GM18508 (cell line): ENCODE data around the gene CD81.

ENCODE experiments used
- ATAC-seq: cut with Tn5 transposase; IDR thresholded peaks from one replicate; pipeline ENCODE4 v1.9.1; 2021; ENCODE audit warnings: moderate number of reproducible peaks; ENCODE audit not compliant: insufficient read depth, unreplicated experiment

The CD81 gene

DNA sequence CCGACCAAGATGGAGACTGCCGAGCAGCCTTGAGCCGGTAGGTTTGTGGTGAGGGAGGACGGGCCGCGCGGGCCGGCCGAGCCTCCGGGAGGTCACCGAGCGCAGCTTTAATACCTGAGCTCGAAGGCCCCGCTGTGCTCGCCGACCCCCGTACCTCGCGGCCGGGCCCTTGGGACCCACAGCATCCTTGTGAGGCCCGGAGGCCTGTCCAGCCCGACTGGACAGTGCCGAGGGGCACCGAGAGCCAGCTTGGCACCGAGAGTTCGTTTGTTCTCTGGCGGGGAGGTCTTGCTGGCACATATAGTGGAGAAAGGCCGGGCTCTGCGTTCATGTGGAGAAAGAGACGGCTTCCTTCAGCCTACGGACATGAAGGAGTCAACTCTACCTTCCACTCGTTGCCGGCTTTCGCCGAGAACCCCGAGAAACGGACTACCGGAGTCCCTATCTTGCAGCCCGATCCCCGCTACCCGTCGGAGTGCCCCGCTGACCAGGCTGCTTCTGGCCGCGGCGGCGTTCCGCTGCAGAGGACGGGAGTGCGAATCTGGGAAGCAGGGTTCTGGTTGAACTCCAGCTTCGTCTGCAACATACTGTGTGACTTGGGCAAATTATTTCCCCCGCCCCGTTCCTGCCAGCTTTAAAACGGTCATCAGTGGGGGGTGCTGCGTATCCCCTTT, 23.8 kb downstream of the CD81 start:
- ATAC-seq = peak; percentile 3

- ATAC-seq = no peak
These were observed 24.4 kb downstream of the CD81 start for GRCh38 chr11:2401436-2401984.

- ATAC-seq = no peak
These were observed 25.0 kb downstream of the CD81 start for GRCh38 chr11:2402106-2402505.

- no peak for ATAC-seq
These were observed 26.0 kb downstream of the CD81 start for GRCh38 chr11:2402890-2403645.

GRCh38 chr11:2404735-2405196, 27.7 kb downstream of the CD81 start:
- ATAC-seq = no peak

GRCh38 chr11:2406451-2406850, 29.3 kb downstream of the CD81 start:
- ATAC-seq = no peak

GRCh38 chr11:2406878-2407410, 29.8 kb downstream of the CD81 start:
- no peak for ATAC-seq

DNA sequence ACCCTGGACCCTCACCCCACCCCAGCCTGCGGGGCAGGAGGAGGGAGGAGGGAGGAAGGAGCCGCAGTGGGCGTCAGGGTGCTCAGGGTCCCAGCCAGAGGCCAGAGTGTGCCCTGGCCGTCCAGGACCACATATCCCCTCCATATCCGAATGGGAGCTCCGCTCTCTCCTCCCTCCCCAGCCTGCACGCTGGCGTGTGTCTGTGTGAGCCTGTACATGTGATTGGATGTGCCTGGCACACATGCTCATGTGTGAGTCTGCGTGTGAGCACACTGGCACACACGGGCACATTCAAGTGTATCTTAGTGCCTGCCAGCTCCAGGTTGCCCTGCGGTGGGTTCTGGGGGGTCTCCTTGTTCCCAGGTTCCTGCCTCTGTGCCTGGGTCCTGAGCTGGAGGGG, 31.6 kb downstream of the CD81 start:
- no peak for ATAC-seq

DNA sequence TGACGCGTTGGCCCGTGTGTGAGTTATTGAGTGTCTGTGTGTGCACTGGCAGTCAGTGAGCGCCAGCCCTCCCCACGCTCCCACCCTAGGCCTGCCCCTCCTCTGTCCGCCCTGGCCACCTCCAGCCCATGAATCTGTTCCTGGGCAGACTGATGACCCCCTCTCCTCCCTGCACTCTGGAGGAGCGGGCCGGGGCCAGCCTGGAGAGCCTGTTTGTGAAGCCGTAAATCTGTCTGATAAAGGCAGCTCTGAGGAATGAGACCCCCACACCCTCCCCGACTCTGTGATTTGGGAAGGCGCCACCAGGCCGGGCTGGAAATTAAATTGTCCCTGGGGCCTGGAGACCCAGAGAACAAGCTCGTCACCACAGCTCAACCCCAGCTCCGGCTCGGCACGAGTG, 32.0 kb downstream of the CD81 start:
- no peak for ATAC-seq

- no peak for ATAC-seq
These were observed 32.7 kb downstream of the CD81 start for GRCh38 chr11:2409611-2410468.

DNA sequence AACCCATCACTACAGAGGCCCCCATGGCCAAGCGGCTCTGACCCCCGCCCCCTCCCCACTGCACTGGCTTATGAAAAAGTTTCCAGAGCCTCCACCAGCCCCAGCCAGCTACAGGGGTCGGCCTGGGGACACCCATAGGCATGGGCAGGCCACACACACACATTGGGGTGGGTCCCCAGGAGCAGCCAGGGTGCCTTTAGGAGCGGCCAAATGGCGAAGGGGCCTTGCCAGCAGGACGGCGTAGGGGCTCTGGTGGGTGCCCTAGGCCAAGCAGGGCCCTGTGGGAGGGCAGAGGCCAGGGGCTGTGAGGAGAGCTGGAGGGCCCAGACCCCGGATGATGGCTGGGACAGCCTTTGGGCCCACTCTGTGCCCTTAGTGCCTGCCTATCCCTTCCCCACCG, 33.5 kb downstream of the CD81 start:
- no peak for ATAC-seq

DNA sequence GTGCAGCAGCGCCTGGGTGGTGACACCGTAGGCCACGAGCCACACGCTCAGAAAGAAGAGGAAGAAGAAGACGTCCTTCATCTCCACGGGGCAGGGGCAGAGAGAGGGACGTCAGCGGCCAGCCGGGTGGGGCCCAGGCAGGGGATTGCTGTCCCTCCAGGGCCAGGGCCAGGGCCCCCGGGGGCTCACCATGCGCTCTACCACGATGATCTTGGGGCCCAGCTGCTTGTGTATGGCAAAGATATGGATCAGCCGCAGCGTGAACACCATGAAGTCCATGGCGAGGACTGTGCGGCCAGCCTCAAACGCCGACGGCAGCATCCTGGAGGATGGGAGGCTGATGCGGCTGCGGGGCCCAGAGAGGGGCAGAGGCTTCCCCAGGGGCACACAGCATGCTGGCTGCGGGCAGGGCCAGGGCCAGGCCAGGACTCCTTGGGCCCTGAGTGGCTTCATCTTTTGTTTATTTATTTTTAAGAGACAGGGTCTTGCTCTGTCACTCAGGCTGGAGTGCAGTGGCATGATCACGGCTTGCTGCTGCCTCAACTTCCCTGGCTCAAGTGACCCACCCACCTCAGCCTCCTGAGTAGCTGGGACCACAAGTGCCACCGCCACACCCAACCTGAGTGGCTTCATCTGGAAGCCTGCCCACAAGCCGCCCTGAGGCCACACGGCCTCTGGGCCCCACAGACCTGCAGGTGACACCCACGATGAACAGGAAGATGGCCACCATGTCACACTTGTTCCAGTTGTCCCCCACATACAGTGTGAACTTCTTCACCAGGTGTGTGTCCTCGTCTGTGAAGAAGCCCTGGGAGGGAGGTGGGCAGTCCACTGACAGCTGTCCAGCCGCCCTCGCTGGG, 34.6 kb downstream of the CD81 start:
- no peak for ATAC-seq

DNA sequence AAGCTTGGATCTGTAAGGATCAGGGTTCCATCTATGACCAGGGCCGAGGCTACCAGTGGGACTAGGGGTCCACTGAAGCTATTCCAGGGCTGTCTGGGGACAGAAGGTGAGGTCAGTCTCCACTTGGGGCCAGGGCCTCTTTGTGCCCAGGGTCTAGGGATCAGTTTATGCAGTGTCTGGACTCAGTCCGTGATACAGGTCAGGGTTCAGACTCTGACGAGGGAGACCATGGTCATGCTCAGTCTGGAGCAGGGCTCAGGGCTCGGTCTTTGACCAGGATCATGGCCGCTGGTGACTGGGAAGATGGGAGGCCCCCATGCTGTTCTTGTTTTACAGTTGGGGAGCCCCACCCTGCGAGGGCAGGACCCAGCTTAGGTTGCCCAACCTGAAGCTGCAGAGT, 35.2 kb downstream of the CD81 start:
- no peak for ATAC-seq

GRCh38 chr11:2413742-2414579, 36.9 kb downstream of the CD81 start:
- ATAC-seq = no peak

DNA sequence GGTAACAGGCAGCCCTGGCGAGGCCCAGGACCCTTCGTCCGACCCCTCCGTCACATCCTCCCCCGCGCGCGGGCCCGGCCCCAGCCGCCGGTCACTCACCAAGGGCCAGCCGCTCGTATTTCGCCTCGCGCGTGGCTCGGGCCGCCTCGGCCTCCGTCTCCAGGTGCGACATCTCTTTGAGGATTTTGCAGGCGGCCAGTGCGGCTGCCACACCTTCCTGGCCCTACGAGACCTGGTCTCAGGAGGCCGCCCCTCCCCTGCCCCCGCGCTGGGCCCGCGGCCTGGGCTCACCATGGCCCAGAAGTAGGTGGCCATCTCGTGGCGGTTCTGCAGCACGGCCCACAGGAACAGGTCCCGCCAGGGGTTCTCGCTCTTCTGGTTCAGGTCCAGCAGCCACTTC, 37.5 kb downstream of the CD81 start:
- no peak for ATAC-seq

DNA sequence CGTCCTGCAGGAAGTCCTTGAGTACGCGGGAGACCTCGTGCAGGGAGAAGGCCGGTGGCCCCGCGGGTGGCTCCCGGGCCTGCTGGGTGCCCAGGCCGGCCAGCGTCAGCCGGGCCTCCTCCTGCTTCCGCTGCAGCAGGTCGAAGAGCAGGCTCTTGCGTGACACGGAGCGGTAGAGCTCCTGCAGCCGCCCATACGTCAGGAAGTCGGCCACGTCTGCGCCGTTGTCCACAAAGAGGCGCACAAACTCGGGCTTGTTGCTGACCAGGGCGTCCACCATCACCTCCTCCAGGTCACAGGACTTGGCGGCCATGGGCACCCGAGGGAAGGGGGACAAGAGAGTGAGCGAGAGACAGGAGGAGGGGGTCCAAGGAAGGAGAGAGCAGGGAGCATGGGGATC, 38.1 kb downstream of the CD81 start:
- ATAC-seq = no peak

GRCh38 chr11:2415601-2416380, 38.7 kb downstream of the CD81 start:
- no peak for ATAC-seq

- ATAC-seq = no peak
These were observed 39.7 kb downstream of the CD81 start for GRCh38 chr11:2416765-2417164.
